HepG2 (cell line): ENCODE data around the gene C20orf96. TPM values are rescaled to one million over a fixed set of nuclear protein-coding genes. Genes with fewer than 3 reads are reported as not detected.
A peak's percentile ranks its signal among the peaks of the same experiment; 100 is the strongest.

ENCODE experiments used
- ETV6 ChIP-seq: sonication (generic); formaldehyde crosslinking; conservative IDR thresholded peaks from 2 replicates; pipeline ENCODE4 v1.4.0; 2020; ENCODE audit warnings: missing genetic modification reagents
- FOXO1 ChIP-seq: sonication (generic); formaldehyde crosslinking; IDR thresholded peaks from 2 replicates; pipeline ENCODE4 v1.4.0; 2020; ENCODE audit warnings: missing genetic modification reagents
- FOXP1 ChIP-seq, 2 experiments: fragments of 450-650 bp in 1 of 2; IDR thresholded peaks; 2 replicates each; pipeline ENCODE4 v1.6.1; 2017 to 2018; ENCODE audit warnings: antibody characterized with exemption in 1 of 2
- FOXP4 ChIP-seq: sonication (generic); formaldehyde crosslinking; IDR thresholded peaks from 2 replicates; pipeline ENCODE4 v1.4.0; 2020; ENCODE audit warnings: missing genetic modification reagents
- FUBP1 ChIP-seq: sonication (generic); formaldehyde crosslinking; IDR thresholded peaks from 2 replicates; pipeline ENCODE4 v1.5.1; 2020; ENCODE audit warnings: missing genetic modification reagents, mild to moderate bottlenecking, borderline replicate concordance
- GABPA ChIP-seq, 2 experiments: IDR thresholded peaks; 2 replicates each; pipeline ENCODE4 v1.6.1; 2011 to 2016; ENCODE audit warnings: low read depth in 2 of 2, low read length in 1 of 2, missing biosample characterization in 1 of 2, missing genetic modification characterization in 1 of 2
- HOXD1 ChIP-seq: sonication (generic); formaldehyde crosslinking; IDR thresholded peaks from 2 replicates; pipeline ENCODE4 v1.5.0; 2020; ENCODE audit warnings: missing genetic modification reagents
- IRF9 ChIP-seq: sonication (generic); formaldehyde crosslinking; IDR thresholded peaks from 2 replicates; pipeline ENCODE4 v1.8.0; 2022; ENCODE audit warnings: missing genetic modification reagents, mild to moderate bottlenecking, borderline replicate concordance
- MEIS1 ChIP-seq: sonication (generic); formaldehyde crosslinking; IDR thresholded peaks from 2 replicates; pipeline ENCODE4 v1.9.0; 2021; ENCODE audit warnings: mild to moderate bottlenecking, missing genetic modification reagents, moderate library complexity, borderline replicate concordance
- MIER2 ChIP-seq: IDR thresholded peaks from 2 replicates; pipeline ENCODE4 v1.6.1; 2016; ENCODE audit warnings: missing biosample characterization, missing genetic modification reagents
- NAIF1 ChIP-seq: sonication (generic); formaldehyde crosslinking; IDR thresholded peaks from 2 replicates; pipeline ENCODE4 v1.5.0; 2020; ENCODE audit warnings: mild to moderate bottlenecking, missing genetic modification reagents, borderline replicate concordance
- NFE2L2 ChIP-seq: fragments of 150-350 bp; IDR thresholded peaks from 2 replicates; pipeline ENCODE4 v1.6.1; 2014; ENCODE audit warnings: low read length
- SIN3A ChIP-seq: IDR thresholded peaks from 2 replicates; pipeline ENCODE4 v1.6.1; 2011; ENCODE audit warnings: low read depth, mild to moderate bottlenecking, control low read depth, low read length, borderline replicate concordance
- SKI ChIP-seq: fragments of 450-650 bp; IDR thresholded peaks from one replicate; pipeline ENCODE4 v1.6.1; 2018; ENCODE audit warnings: mild to moderate bottlenecking; ENCODE audit not compliant: partially characterized antibody
- ZC3H4 ChIP-seq: sonication (generic); formaldehyde crosslinking; IDR thresholded peaks from 2 replicates; pipeline ENCODE4 v1.4.0; 2020; ENCODE audit warnings: missing genetic modification reagents, borderline replicate concordance
- ZKSCAN1 ChIP-seq: fragments of 150-350 bp; IDR thresholded peaks from 2 replicates; pipeline ENCODE4 v1.6.1; 2014; ENCODE audit warnings: low read length
- ZNF260 ChIP-seq: sonication (generic); formaldehyde crosslinking; IDR thresholded peaks from 2 replicates; pipeline ENCODE4 v1.4.0; 2020; ENCODE audit warnings: missing genetic modification reagents, low read depth, mild to moderate bottlenecking, borderline replicate concordance
- ZNF34 ChIP-seq: sonication (generic); formaldehyde crosslinking; IDR thresholded peaks from 2 replicates; pipeline ENCODE4 v1.4.0; 2020; ENCODE audit warnings: mild to moderate bottlenecking, missing genetic modification reagents, borderline replicate concordance
- ZNF431 ChIP-seq: sonication (generic); formaldehyde crosslinking; IDR thresholded peaks from 2 replicates; pipeline ENCODE4 v1.9.0; 2022; ENCODE audit warnings: missing genetic modification reagents, low read depth, mild to moderate bottlenecking, borderline replicate concordance
- ZNF512 ChIP-seq: sonication (generic); formaldehyde crosslinking; IDR thresholded peaks from 2 replicates; pipeline ENCODE4 v1.4.0; 2020; ENCODE audit warnings: mild to moderate bottlenecking, missing genetic modification reagents
- ZNF720 ChIP-seq: sonication (generic); formaldehyde crosslinking; IDR thresholded peaks from 2 replicates; pipeline ENCODE4 v1.4.0; 2020; ENCODE audit warnings: missing genetic modification reagents
- ZNF75D ChIP-seq: sonication (generic); formaldehyde crosslinking; IDR thresholded peaks from 2 replicates; pipeline ENCODE4 v1.8.1; 2023; ENCODE audit warnings: missing genetic modification reagents, mild to moderate bottlenecking, borderline replicate concordance
- ZSCAN12 ChIP-seq: sonication (generic); formaldehyde crosslinking; IDR thresholded peaks from 2 replicates; pipeline ENCODE4 v1.9.0; 2021; ENCODE audit warnings: mild to moderate bottlenecking, missing genetic modification reagents
- polyA plus RNA-seq, 8 experiments: library from polyadenylated mRNA; depleted of rRNA in 3 of 8; stranded (reverse) in 7 of 8; unstranded in 1 of 8; fragments of >200 nt; fragmentation: Illumina TruSeq in 4 of 8; extraction: Trizol in 4 of 8; gene quantifications; 2 replicates each; pipeline versions ENCODE4 v1.2.1 to v1.2.3, GENCODE V29; 2011 to 2016; ENCODE audit warnings: low read depth in 4 of 8, missing spikeins in 1 of 8, mixed read lengths in 1 of 8; ENCODE audit not compliant: insufficient read depth in 1 of 8
- total RNA-seq, 5 experiments: library from RNA; depleted of rRNA; stranded (reverse); fragments of >200 nt; fragmentation: Illumina TruSeq; extraction: Trizol; gene quantifications; 2 replicates each; pipeline ENCODE4 v1.2.3, GENCODE V29; 2016; ENCODE audit warnings: low read depth in 1 of 5

Gene C20orf96
- total and polyA plus RNA-seq, 2 of the 13 experiments (the other 11 are each of a cell fraction or from before 2014, with no cell fraction given), result 3.8 to 20.6 TPM

- TF ChIP-seq ZNF431 (CRISPR knock-in tag) (no peak; the same call in 1 of the 2 replicates), MEIS1 (CRISPR knock-in tag) (0 out of 2 replicates have a peak, but pooled peaks have one; percentile 9), SIN3A (no peak), GABPA (IDR thresholded peaks at IDR 0.05; ENCODE audit: low read depth, low read length) (no peak), GABPA (CRISPR knock-in tag; IDR thresholded peaks at IDR 0.05; ENCODE audit: low read depth) (peak; percentile 74), ZNF720 (CRISPR knock-in tag) (no peak; the same call in 1 of the 2 replicates), MIER2 (peak; percentile 74), FOXO1 (CRISPR knock-in tag) (no peak), FUBP1 (no peak), ZNF512 (CRISPR knock-in tag) (no peak), ZSCAN12 (CRISPR knock-in tag) (0 out of 2 replicates have a peak, but pooled peaks have one; percentile 13), ZC3H4 (CRISPR knock-in tag) (no peak), ZKSCAN1 (no peak), ZNF75D (CRISPR knock-in tag) (no peak), SKI (peak; percentile 34), IRF9 (peak; percentile 37; the same call in 1 of the 2 replicates), ETV6 (no peak), ZNF260 (no peak), FOXP1 (IDR thresholded peaks at IDR 0.05) (no peak), FOXP1 (CRISPR knock-in tag; IDR thresholded peaks at IDR 0.05) (peak; percentile 47; the same call in 1 of the 2 replicates), NAIF1 (CRISPR knock-in tag) (peak; percentile 83; the same call in 1 of the 2 replicates), FOXP4 (CRISPR knock-in tag) (no peak), HOXD1 (0 out of 2 replicates have a peak, but pooled peaks have one; percentile 4), NFE2L2 (no peak), ZNF34 (CRISPR knock-in tag) (no peak)
Measured at GRCh38 chr20:327186-328026, 36.9 kb upstream of the C20orf96 start (continued).
